Measurements from ENCODE around the gene SNTG2.
"Not testable (repeated sequence)": the region's sequence is repeated elsewhere in the genome, so short reads cannot be mapped to it uniquely, and the experiment has no call there.

Gene SNTG2

DNA sequence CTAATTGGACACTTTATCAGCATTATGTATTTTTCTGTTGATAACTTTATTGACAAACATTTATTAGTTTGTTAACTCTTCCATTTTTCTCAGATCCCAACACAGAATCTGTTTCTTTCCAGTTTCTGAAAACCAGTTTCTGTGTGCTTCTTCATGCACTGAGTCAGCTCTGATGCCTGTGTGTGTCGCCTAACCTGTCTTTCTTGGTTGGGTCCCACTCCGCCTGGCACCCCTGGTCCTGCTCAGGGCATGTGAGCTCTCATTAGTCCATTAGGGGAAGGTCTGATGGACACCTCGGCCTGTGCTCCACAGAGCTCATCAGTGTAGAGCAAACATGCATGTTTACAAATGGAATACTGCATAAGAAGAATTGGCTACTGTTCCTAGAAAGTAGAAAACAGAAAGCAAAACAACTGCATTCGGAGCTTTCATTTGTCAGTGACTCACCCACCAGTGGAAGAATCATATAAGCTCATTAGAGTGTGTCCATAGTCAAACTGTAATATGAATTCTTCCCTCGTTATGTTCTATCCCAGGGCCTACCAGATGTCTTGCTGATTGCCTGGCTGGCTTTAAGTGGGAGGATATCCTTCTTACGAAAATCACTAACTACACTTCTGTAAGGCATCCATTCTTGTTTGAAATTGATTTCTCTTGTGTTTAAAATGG lies 137.7 kb downstream of the SNTG2 start:
- in situ Hi-C loops (cut with MboI; ENCODE audit: low sequenced_read_pairs), result no loop called here

GRCh38 chr2:1088940-1089339 lies 138.3 kb downstream of the SNTG2 start:
- in situ Hi-C loops (cut with MboI; ENCODE audit: low sequenced_read_pairs), result no loop called here

DNA sequence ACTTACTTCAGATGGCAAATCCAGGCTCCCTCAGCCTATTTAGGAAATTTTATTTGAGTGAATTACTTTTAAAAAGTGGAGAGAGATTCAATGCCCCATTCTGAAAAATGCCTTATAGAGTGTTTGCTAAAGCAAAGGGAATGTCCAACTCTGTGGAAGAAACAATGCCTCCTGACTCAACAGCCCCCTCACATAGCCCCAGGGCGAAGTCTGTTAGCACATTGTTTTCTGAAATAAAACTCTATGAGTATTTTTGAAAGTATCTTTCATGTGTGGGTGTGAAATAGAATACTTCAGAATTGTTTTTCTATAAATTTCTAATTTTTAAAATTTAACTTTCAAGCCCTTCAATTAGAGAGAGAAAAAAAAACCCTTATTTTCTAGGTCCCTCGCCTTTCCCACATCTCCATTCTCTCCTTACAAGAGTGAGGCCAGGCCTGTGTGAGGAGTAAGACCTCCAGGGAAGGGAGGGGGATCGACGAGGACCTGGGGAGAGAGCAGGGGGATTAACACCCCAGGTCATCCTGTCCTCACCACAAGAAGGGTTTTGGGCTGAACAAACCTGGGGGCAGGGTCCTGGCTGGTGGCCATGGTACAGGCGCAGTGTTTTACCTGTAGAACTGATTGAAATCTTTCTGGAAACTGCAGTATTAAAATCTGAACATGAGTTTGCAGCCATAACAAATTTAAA lies 141.4 kb downstream of the SNTG2 start:
- in situ Hi-C loops (cut with MboI; ENCODE audit: low sequenced_read_pairs), result no loop called here

DNA sequence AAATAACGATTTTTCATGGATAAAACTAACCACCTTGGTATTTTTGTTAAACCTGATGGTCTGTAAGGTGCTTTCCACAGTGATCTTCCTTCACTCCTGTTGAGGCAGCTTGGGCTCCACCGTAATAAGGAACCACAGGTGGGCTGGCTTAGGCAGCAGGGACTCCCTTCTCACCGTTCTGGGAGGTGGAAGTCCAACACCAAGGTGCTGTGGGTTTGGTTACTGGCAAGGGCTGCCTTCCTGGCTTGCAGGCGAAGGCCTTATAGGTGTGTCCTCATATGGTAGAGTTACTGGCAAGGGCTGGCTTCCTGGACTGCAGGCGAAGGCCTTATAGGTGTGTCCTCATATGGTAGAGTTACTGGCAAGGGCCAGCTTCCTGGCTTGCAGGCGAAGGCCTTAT lies 143.0 kb downstream of the SNTG2 start:
- in situ Hi-C loops (cut with MboI; ENCODE audit: low sequenced_read_pairs), result not testable (repeated sequence)

GRCh38 chr2:1097101-1097500 lies 146.5 kb downstream of the SNTG2 start:
- in situ Hi-C loops (cut with MboI; ENCODE audit: low sequenced_read_pairs), result no loop called here

DNA sequence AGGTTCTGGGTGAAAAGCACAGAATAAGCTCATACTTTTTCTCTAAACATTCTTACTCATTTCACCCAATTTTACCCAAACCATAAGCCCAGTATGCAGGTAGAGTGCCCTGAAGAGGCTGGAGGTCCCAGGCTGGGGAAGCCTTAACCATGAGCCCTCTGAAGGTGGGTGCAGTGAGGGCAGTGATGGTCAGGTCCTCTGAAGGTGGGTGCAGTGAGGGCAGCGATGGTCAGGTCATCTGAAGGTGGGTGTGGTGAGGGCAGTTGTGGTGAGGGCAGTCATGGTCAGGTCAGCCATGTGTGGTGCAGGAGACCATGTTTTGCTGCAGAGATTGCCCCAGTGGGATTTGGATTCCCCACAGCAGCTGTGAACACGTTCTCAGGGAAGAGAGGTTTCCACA lies 148.8 kb downstream of the SNTG2 start:
- in situ Hi-C loops (cut with MboI; ENCODE audit: low sequenced_read_pairs), result no loop called here

DNA sequence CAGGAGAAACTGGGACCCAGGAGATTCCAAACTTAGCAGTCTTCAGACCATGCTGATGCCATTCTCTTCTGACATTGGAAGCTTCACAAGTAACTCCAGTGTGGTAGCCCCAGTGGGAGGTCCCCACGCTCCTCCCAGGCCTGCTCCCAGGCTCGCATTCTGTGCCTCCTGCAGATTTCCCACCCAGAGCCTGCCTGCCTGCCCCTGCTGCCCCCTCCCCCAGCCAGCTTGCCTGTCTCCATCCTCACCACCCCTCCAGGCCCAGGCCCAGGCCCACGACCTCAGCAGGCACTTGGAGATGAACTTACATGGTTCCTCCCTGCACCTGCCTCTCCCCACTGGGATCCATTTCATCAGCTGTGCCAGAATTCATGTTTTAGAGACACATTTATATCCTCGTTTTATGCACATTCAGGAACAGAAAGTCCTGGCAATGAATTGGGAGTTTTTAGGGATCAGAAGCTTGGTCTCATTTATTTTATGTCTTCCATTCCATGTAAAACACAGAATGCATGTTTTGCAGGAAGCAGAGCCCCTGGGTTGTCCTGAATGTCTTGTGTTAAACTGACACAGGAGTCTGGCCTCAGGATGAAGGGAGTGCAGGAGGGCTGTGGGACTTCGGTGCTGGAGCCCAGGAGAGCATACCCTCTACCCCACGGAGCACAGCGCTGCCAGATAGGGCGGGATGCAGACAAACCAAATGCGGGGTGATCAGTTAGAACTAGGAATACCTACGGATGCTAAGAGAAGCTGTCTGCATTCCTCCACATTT lies 150.5 kb downstream of the SNTG2 start:
- in situ Hi-C loops (cut with MboI; ENCODE audit: low sequenced_read_pairs), result no loop called here

GRCh38 chr2:1101982-1102590 lies 151.4 kb downstream of the SNTG2 start:
- in situ Hi-C loops (cut with MboI; ENCODE audit: low sequenced_read_pairs), result no loop called here

DNA sequence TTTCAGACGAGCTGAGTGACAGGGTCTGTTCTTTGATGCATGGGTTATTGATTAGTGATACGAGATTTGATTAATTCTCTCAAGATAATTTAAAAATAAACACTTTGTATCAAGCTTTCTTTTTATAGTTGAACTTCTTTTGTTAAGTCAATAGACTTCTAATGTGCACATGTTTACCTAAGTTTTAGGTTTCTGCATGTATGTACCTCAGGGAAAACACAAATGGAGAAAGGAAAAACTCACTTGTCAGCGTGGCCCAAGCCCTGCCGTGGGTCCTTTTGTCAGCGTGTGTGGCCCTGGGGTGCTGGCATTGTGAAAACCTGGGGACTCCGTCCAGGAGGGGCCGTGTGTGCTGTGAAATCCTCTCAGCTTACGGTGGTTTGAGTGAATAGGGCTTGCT lies 153.7 kb downstream of the SNTG2 start:
- in situ Hi-C loops (cut with MboI; ENCODE audit: low sequenced_read_pairs), result no loop called here

DNA sequence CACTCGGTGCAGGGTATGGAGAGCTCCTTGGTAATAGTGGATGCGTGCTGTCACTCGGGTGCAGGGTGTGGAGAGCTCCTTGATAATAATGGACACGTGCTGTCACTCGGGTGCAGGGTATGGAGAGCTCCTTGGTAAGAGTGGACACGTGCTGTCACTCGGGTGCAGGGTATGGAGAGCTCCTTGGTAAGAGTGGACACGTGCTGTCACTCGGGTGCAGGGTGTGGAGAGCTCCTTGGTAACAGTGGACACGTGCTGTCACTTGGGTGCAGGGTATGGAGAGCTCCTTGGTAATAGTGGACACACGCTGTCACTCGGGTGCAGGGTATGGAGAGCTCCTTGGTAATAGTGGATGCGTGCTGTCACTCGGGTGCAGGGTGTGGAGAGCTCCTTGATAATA lies 155.7 kb downstream of the SNTG2 start:
- in situ Hi-C loops (cut with MboI; ENCODE audit: low sequenced_read_pairs), result not testable (repeated sequence)

- in situ Hi-C loops (cut with MboI; ENCODE audit: low sequenced_read_pairs), result no loop called here
These were observed 165.3 kb downstream of the SNTG2 start for GRCh38 chr2:1115843-1116539.

DNA sequence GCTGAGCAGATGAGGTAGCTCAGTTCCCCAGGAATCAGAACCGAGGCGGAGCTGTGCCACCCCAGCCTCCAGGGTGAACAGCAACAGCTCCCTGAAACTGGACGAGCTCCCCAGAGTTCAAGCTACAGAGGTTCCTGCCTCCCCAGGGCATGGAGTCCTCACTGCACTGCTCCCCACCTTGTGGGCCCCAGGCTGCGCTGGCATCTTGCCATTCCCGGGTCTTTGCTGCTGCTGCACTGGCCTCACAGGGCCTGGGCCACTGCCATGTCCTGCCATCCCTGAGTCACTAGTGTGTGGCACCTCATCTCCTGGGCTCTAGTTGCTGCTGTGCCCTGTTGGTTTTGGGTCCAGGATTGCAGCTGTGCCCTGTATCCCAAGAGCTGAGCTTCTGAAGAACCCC lies 166.9 kb downstream of the SNTG2 start:
- in situ Hi-C loops (cut with MboI; ENCODE audit: low sequenced_read_pairs), result no loop called here

DNA sequence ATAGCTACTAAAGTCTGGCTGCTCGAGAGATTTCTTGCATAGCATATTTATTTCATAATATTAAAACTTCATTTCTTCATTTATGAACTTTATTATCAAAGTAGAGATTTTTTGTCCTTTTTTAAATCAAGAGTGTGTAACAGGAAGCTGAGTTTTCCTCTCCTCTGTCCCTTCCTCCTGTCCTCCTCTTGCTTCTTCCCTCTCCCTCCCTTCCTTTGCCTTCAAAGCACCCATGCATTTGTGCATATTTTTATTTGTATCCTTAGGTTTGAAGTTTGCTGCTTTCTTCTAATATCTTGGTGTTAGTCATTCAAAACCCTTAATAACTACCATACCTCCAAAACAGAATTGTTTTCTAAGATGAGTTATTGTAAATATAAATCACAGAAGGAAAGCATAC lies 174.6 kb downstream of the SNTG2 start:
- in situ Hi-C loops (cut with MboI; ENCODE audit: low sequenced_read_pairs), result no loop called here

- in situ Hi-C loops (cut with MboI; ENCODE audit: low sequenced_read_pairs), result no loop called here
These were observed 175.2 kb downstream of the SNTG2 start for GRCh38 chr2:1125633-1126370.

DNA sequence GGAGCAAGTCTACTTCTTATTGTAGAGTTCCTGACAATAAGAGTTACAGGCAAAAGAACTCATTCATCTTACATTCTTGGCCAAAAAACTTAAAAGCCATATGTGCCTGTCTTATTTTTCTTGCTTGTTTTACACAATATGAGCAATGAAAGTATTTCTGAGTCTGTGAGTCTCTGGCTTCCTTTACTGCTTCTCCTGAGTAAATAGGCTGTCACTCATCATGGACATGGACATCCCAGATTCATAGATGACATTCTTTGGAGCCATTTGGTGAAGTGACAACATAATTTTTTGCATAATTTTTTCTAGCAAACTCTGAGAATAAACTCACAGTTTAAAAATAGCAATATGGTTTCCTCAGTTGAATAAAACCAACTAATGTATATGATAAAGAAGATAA lies 179.3 kb downstream of the SNTG2 start:
- in situ Hi-C loops (cut with MboI; ENCODE audit: low sequenced_read_pairs), result no loop called here

GRCh38 chr2:1130922-1131321 lies 180.3 kb downstream of the SNTG2 start:
- in situ Hi-C loops (cut with MboI; ENCODE audit: low sequenced_read_pairs), result no loop called here

DNA sequence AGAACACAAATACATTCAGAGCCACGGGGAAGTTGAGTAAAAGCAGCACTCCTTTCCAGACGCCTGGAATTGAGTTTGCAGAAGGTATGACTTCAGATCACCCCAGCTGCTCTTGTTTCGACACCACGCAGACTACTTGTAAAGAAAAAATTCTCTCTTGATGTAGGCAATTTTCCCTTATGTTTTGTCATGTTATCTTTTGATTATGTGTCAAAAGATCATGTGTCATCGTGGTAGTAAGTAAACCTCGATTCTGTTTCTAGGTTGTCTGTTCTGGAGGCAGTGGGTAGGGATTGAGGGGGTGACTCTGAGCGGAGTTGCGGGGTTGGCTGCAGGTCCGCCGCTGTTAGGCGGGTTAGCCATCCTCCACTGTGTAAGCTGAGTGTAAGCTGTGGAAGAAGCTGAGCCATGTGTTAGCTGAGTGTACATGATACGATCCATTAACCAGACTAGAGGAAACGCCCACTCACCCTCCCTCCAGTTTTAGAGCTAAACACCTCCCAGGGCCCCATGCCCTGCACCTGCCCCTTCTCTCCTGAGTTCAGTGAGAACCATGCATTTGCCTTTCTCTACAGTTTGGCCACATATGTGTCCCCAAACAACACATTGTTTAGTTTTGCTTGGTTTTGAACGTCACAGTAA lies 181.8 kb downstream of the SNTG2 start:
- in situ Hi-C loops (cut with MboI; ENCODE audit: low sequenced_read_pairs), result no loop called here

DNA sequence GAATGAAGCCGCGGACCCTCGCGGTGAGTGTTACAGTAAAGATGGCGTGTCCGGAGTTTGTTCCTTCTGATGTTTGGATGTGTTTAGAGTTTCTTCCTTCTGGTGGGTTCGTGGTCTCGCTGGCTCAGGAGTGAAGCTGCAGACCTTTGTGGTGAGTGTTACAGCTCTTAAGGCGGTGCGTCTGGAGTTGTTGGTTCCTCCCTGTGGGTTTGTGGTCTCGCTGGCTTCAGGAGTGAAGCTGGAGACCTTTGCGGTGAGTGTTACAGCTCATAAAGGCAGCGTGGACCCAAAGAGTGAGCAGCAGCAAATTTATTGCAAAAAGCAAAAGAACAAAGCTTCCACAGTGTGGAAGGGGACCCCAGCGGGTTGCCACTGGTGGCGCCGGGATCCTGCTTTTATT lies 183.2 kb downstream of the SNTG2 start:
- in situ Hi-C loops (cut with MboI; ENCODE audit: low sequenced_read_pairs), result not testable (repeated sequence)

DNA sequence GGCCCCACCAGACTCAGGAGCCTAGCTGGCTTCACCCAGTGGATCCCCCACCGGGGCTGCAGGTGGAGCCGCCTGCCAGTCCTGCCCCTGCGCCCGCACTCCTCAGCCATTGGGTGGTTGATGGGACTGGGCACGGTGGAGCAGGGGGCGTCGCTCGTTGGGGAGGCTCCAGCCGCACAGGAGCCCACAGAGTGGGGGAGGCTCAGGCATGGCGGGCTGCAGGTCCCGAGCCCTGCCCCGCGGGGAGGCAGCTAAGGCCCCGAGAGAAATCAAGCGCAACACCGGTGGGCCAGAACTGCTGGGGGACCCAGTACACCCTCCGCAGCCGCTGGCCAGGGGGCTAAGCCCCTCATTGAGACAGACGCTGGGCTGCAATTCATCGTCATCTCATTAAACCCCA lies 184.0 kb downstream of the SNTG2 start:
- in situ Hi-C loops (cut with MboI; ENCODE audit: low sequenced_read_pairs), result no loop called here

GRCh38 chr2:1136067-1136466 lies 185.4 kb downstream of the SNTG2 start:
- in situ Hi-C loops (cut with MboI; ENCODE audit: low sequenced_read_pairs), result no loop called here

Data from HL-60/S4 (cell line).